ENCODE results near the gene PREX1.
"Not testable (repeated sequence)": the region's sequence is repeated elsewhere in the genome, so short reads cannot be mapped to it uniquely, and the experiment has no call there.

The PREX1 gene

GRCh38 chr20:48790473-48791003, 37.3 kb downstream of the PREX1 start:
- no peak for DNase-seq

- peak; percentile 36 for DNase-seq
Observed at GRCh38 chr20:48789781-48790472, 37.9 kb downstream of the PREX1 start.

- DNase-seq: peak; percentile 53
Observed at GRCh38 chr20:48789185-48789668, 38.6 kb downstream of the PREX1 start.

- peak; percentile 37 for DNase-seq
Observed at GRCh38 chr20:48788486-48789072, 39.2 kb downstream of the PREX1 start.

- peak; percentile 52 for DNase-seq
Observed at GRCh38 chr20:48787861-48788375, 39.9 kb downstream of the PREX1 start.

- DNase-seq: no peak
Observed at GRCh38 chr20:48786951-48787705, 40.7 kb downstream of the PREX1 start.

GRCh38 chr20:48785801-48786200, 42.0 kb downstream of the PREX1 start:
- no peak for DNase-seq

GRCh38 chr20:48785256-48785655, 42.5 kb downstream of the PREX1 start:
- DNase-seq: no peak

GRCh38 chr20:48784273-48784641, 43.5 kb downstream of the PREX1 start:
- peak; percentile 77 for DNase-seq

- peak; percentile 85 for DNase-seq
Observed at GRCh38 chr20:48783533-48784272, 44.1 kb downstream of the PREX1 start.

- no peak for DNase-seq
Observed at GRCh38 chr20:48782901-48783308, 44.9 kb downstream of the PREX1 start.

GRCh38 chr20:48782053-48782452, 45.7 kb downstream of the PREX1 start:
- no peak for DNase-seq

GRCh38 chr20:48781634-48782033, 46.2 kb downstream of the PREX1 start:
- no peak for DNase-seq

- DNase-seq: no peak
Observed at GRCh38 chr20:48779435-48779834, 48.4 kb downstream of the PREX1 start.

- no peak for DNase-seq
Observed at GRCh38 chr20:48777821-48778220, 50.0 kb downstream of the PREX1 start.

- no peak for DNase-seq
Observed at GRCh38 chr20:48777005-48777404, 50.8 kb downstream of the PREX1 start.

GRCh38 chr20:48776306-48776705, 51.5 kb downstream of the PREX1 start:
- DNase-seq: no peak

- DNase-seq: not testable (repeated sequence)
Observed at GRCh38 chr20:48775545-48775944, 52.3 kb downstream of the PREX1 start.

- no peak for DNase-seq
Observed at GRCh38 chr20:48774696-48775095, 53.1 kb downstream of the PREX1 start.

- no peak for DNase-seq
Observed at GRCh38 chr20:48773837-48774418, 53.9 kb downstream of the PREX1 start.

- no peak for DNase-seq
Observed at GRCh38 chr20:48772183-48772976, 55.4 kb downstream of the PREX1 start.

Measured in activated CD4-positive, alpha-beta T cell treated with anti-CD3 and anti-CD28 coated beads, Interleukin-2, Interleukin-6, amounts not matched to agents 100 ng/mL and 50 ng/mL, durations not matched to agents 16 hours and 8 hours (primary cell).